ENCODE measurements around the gene ZNF428. TPM values are rescaled to one million over a fixed set of nuclear protein-coding genes. Genes with fewer than 3 reads are reported as not detected.

The ZNF428 gene
- total RNA-seq, 4 donors from 2014 or later: 28.9 to 61.5 (median 33.5) TPM

- intact Hi-C loops (cut with DNase I): no loop called here
- Histone ChIP-seq H3K9me3 (no peaks in the 10 kb centered on the region), H3K4me3 (replicated peaks in 1 of 3) (no peak overlapping the region), H3K4me1 (no peaks in the 10 kb centered on the region), H3K36me3 (peaks cover 0 to 2% of the 10 kb centered on the region in 2 donors), H3K27ac (no peak overlapping the region), H3K27me3 (no peaks in the 10 kb centered on the region)
- DNase-seq: no peak
- WGBS, 2 donors: 85 to 90% methylated on average over 2 of the region's 2 CpGs
- TF ChIP-seq POLR2A (IDR thresholded peaks at IDR 0.05): no peak
- TF ChIP-seq CTCF (IDR thresholded peaks at IDR 0.05): no peak
These were observed 30.1 kb upstream of the ZNF428 start for GRCh38 chr19:43649514-43649913.

GRCh38 chr19:43648633-43649032 lies 29.2 kb upstream of the ZNF428 start:
- intact Hi-C loops (cut with DNase I): no loop called here
- H3K36me3 ChIP-seq: no peaks in the 10 kb centered on the region
- no peak overlapping the region for H3K4me3 ChIP-seq (replicated peaks in 1 of 3)
- no peaks in the 10 kb centered on the region for H3K4me1 ChIP-seq
- no peaks in the 10 kb centered on the region for H3K9me3 ChIP-seq
- DNase-seq: no peak
- no peak overlapping the region for H3K27ac ChIP-seq
- no peaks in the 10 kb centered on the region for H3K27me3 ChIP-seq
- 98 to 99% methylated on average over 6 of the region's 6 CpGs for WGBS, 2 donors
- TF ChIP-seq CTCF (IDR thresholded peaks at IDR 0.05) (no peak), POLR2A (IDR thresholded peaks at IDR 0.05) (no peak)

- 85 to 92% methylated on average over 13 of the region's 13 CpGs for WGBS, 2 donors
- Histone ChIP-seq H3K27ac (no peak overlapping the region), H3K36me3 (no peaks in the 10 kb centered on the region), H3K27me3 (no peaks in the 10 kb centered on the region), H3K4me1 (peaks cover 7 to 8% of the 10 kb centered on the region in 2 donors), H3K9me3 (no peaks in the 10 kb centered on the region), H3K4me3 (replicated peaks in 1 of 3) (no peak overlapping the region)
- DNase-seq: no peak
- no peak for TF ChIP-seq CTCF (IDR thresholded peaks at IDR 0.05)
- TF ChIP-seq POLR2A (IDR thresholded peaks at IDR 0.05): no peak
- intact Hi-C loops (cut with DNase I): no loop called here
These were observed 24.8 kb upstream of the ZNF428 start for GRCh38 chr19:43644181-43644580.

GRCh38 chr19:43643326-43643725 lies 23.9 kb upstream of the ZNF428 start:
- Histone ChIP-seq H3K27ac (no peak overlapping the region), H3K4me1 (peaks cover 7 to 8% of the 10 kb centered on the region in 2 donors), H3K4me3 (replicated peaks in 1 of 3) (no peak overlapping the region), H3K36me3 (no peaks in the 10 kb centered on the region), H3K9me3 (no peaks in the 10 kb centered on the region), H3K27me3 (no peaks in the 10 kb centered on the region)
- no peak for TF ChIP-seq POLR2A (IDR thresholded peaks at IDR 0.05)
- TF ChIP-seq CTCF (IDR thresholded peaks at IDR 0.05): no peak
- no peak for DNase-seq
- 77 to 83% methylated on average over 3 of the region's 3 CpGs for WGBS, 2 donors
- intact Hi-C loops (cut with DNase I): no loop called here

GRCh38 chr19:43642531-43642930 lies 23.1 kb upstream of the ZNF428 start:
- Histone ChIP-seq H3K27me3 (no peaks in the 10 kb centered on the region), H3K4me1 (peaks cover 7 to 8% of the 10 kb centered on the region in 2 donors), H3K9me3 (no peaks in the 10 kb centered on the region), H3K36me3 (no peaks in the 10 kb centered on the region), H3K4me3 (replicated peaks in 1 of 3) (no peak overlapping the region), H3K27ac (no peak overlapping the region)
- no peak for TF ChIP-seq POLR2A (IDR thresholded peaks at IDR 0.05)
- no peak for TF ChIP-seq CTCF (IDR thresholded peaks at IDR 0.05)
- no peak for DNase-seq
- intact Hi-C loops (cut with DNase I): no loop called here
- 71 to 73% methylated on average over 4 of the region's 4 CpGs for WGBS, 2 donors

All from thyroid gland (tissue), 4 donors.